Breast epithelium (tissue), 4 donors: ENCODE results near the gene RNF121. TPM values are rescaled to one million over a fixed set of nuclear protein-coding genes. Genes with fewer than 3 reads are reported as not detected.

Experiments used
- DNase-seq, 2 donors: peaks; one replicate each; pipeline ENCODE4 v3.0.0-alpha.2; 2019; ENCODE audit warnings: low spot score in 2 of 2
- H3K27ac ChIP-seq, 2 donors: fragments of 200-600 bp; sonication (generic) in 1 of 2; one replicate each; pipeline ENCODE4 v1.5.1; 2016 to 2019; ENCODE audit warnings: mild to moderate bottlenecking in 1 of 2
- H3K27me3 ChIP-seq, 2 donors: fragments of 200-600 bp; sonication (generic) in 1 of 2; one replicate each; pipeline versions ENCODE4 v1.5.1 to v1.6.0; 2017 to 2019; ENCODE audit warnings: control low read depth in 1 of 2, mild to moderate bottlenecking in 1 of 2
- H3K36me3 ChIP-seq: fragments of 200-600 bp; one replicate; pipeline ENCODE4 v1.5.1; 2019
- H3K4me1 ChIP-seq, 2 donors: fragments of 200-600 bp; sonication (generic); one replicate each; pipeline ENCODE4 v1.5.1; 2016 to 2019; ENCODE audit warnings: control low read depth in 1 of 2
- H3K4me3 ChIP-seq, 3 donors: fragments of 200-600 bp; sonication (generic); 1 replicate in 2 of 3; 2 replicates in 1 of 3; pipeline ENCODE4 v1.5.1; 2016 to 2019; ENCODE audit warnings: mild to moderate bottlenecking in 3 of 3, moderate library complexity in 2 of 3
- H3K9me3 ChIP-seq, 2 donors: fragments of 200-600 bp; sonication (generic) in 1 of 2; one replicate each; pipeline ENCODE4 v1.5.1; 2016 to 2019; ENCODE audit warnings: control low read depth in 1 of 2
- POLR2A ChIP-seq: fragments of 450-650 bp; IDR thresholded peaks from one replicate; pipeline ENCODE4 v1.6.1; 2016; ENCODE audit warnings: antibody characterized with exemption, mild to moderate bottlenecking, moderate library complexity
- POLR2AphosphoS5 ChIP-seq, 3 donors: sonication (generic); formaldehyde crosslinking; IDR thresholded peaks; one replicate each; pipeline ENCODE4 v1.6.1; 2017; ENCODE audit warnings: antibody characterized with exemption in 3 of 3
- intact Hi-C: fragments of 100-400 bp; cut with DNase I; formaldehyde crosslinking; loops from one replicate; pipeline ENCODE4 v1.15.1; 2023; ENCODE audit warnings: low total_unique reads
- total RNA-seq, 3 donors: library from RNA; depleted of rRNA; stranded (reverse); fragments of >200 nt; gene quantifications; one replicate each; pipeline ENCODE4 v1.1.0, GENCODE V29; 2016
- TF ChIP-seq, protein P1 (sequence below), 3 donors: fragments of 450-650 bp; IDR thresholded peaks; one replicate each; pipeline ENCODE4 v1.5.1; 2016 to 2017; ENCODE audit warnings: antibody characterized with exemption in 3 of 3, mild to moderate bottlenecking in 3 of 3, moderate library complexity in 3 of 3

The RNF121 gene
- total RNA-seq, 3 donors from 2014 or later = 21.8 to 39.0 (median 37.3) TPM

DNA sequence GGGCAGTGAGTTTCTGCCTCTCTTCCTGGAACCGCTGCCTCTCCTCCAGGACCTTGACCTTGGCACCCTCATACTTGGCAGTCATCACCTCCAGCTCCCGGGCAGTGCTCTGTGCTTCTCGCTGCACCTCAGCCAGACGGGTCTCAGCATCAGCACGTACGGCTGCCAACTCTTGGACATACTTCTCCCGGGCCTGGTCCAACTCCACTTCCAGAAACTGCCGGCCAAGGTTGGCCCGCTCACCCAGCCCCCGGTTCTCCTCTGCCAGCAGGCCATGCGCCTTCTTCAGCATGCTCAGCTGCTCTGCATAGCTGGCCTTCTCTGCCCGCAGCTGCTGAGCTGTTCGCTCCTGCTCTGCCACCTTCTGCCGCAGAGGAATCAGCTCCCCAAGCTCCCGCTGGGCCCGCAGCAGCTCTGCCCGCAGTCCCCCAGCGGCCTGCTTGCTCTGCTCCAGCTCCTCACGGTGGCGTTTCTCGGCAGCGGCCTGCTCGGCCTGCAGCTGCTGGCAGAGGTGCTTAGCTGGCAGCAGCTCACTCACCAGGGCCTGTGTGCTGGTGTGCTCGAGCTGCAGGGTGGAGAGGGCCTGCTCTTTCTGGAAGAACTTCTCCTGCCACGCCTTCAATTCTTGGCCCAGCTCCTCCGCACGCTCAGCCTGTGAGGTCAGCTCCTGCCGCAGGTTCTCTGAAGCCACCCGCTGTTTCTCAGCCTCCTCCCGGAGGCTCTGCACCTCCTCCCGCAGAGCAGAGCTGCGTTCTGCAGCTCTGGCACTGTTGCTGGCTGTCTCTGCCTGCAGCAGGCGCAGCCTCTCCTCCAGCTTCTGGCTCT, 84.3 kb downstream of the RNF121 start:
- peak overlapping the region in 1 of 3 donors; percentile 25 for H3K4me3 ChIP-seq
- no peaks in the 10 kb centered on the region for H3K27me3 ChIP-seq
- peak overlapping the region; percentile 36 to 70 for H3K27ac ChIP-seq
- peaks cover 40% of the 10 kb centered on the region for H3K36me3 ChIP-seq
- peaks cover 12% of the 10 kb centered on the region in 2 donors for H3K4me1 ChIP-seq
- intact Hi-C loops = loop anchor here (10.0 kb wide), 1 partner anchor 82 kb away; no protein-coding TSS in a partner anchor
- DNase-seq = peak; percentile 60 to 77
- H3K9me3 ChIP-seq = no peaks in the 10 kb centered on the region
- TF ChIP-seq, protein P1, sequence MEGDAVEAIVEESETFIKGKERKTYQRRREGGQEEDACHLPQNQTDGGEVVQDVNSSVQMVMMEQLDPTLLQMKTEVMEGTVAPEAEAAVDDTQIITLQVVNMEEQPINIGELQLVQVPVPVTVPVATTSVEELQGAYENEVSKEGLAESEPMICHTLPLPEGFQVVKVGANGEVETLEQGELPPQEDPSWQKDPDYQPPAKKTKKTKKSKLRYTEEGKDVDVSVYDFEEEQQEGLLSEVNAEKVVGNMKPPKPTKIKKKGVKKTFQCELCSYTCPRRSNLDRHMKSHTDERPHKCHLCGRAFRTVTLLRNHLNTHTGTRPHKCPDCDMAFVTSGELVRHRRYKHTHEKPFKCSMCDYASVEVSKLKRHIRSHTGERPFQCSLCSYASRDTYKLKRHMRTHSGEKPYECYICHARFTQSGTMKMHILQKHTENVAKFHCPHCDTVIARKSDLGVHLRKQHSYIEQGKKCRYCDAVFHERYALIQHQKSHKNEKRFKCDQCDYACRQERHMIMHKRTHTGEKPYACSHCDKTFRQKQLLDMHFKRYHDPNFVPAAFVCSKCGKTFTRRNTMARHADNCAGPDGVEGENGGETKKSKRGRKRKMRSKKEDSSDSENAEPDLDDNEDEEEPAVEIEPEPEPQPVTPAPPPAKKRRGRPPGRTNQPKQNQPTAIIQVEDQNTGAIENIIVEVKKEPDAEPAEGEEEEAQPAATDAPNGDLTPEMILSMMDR (IDR thresholded peaks at IDR 0.05) = peak in 1 of 3 donors; percentile 18
- TF ChIP-seq POLR2AphosphoS5 (IDR thresholded peaks at IDR 0.05) (peak in 2 of 3 donors; percentile 15 to 28), POLR2A (no peak)

DNA sequence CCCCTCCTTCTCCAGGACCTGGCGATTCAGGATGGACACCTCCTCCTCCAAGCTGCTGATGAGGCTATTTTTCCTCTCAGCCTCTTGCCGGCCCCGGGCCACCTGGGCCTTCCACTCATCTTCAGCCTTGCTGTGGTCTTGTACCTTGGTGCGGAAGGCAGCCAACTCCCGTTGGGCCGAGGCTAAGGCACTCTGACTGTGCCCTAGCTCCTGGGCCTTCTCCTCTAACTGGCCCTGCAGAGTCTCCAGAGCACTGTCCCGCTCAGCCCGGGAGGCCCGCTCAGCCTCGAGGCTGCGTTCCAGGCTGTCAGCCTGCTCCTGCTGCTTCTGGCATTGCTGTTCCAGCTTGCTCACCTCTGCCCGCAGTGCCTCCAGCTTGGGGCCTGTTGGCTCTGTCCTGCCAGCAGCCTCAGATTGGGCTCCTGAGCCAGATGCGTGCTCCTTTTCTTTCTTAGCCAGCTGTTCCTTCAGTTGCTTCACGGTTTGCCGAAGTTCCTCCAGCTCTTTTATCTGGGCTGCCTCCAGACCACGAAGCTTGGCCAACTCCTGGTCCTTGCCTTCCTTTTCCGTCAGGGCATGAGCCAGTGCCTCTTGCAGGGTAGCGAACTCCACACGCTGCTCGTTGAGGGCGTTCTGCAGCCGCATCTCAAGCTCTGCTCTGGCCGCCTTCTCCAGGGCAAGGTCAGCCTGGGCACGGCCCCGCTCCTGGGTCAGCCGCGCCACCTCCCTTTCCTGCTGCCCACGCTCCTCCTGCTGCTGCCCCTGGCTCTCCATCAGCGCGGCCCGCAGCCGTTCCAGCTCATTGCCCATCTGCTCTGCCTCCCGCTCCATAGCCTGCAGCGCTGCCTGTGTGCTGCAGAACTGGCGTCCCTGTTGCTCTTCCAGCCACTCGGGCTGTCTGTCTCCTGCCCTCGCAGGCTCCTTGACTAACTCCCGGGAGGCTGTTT, 85.2 kb downstream of the RNF121 start:
- H3K4me3 ChIP-seq = peak overlapping the region in 1 of 3 donors; percentile 25
- H3K36me3 ChIP-seq = peaks cover 35% of the 10 kb centered on the region
- H3K27me3 ChIP-seq = no peaks in the 10 kb centered on the region
- no peaks in the 10 kb centered on the region for H3K9me3 ChIP-seq
- TF ChIP-seq, protein P1 (IDR thresholded peaks at IDR 0.05) = no peak
- no peak for TF ChIP-seq POLR2A
- no peak for TF ChIP-seq POLR2AphosphoS5 (IDR thresholded peaks at IDR 0.05)
- DNase-seq = peak in 1 of 2 donors; percentile 50
- peak overlapping the region; percentile 36 to 70 for H3K27ac ChIP-seq
- peaks cover 12% of the 10 kb centered on the region in 2 donors for H3K4me1 ChIP-seq
- intact Hi-C loops = loop anchor here (10.0 kb wide), 1 partner anchor 81 kb away; no protein-coding TSS in a partner anchor

DNA sequence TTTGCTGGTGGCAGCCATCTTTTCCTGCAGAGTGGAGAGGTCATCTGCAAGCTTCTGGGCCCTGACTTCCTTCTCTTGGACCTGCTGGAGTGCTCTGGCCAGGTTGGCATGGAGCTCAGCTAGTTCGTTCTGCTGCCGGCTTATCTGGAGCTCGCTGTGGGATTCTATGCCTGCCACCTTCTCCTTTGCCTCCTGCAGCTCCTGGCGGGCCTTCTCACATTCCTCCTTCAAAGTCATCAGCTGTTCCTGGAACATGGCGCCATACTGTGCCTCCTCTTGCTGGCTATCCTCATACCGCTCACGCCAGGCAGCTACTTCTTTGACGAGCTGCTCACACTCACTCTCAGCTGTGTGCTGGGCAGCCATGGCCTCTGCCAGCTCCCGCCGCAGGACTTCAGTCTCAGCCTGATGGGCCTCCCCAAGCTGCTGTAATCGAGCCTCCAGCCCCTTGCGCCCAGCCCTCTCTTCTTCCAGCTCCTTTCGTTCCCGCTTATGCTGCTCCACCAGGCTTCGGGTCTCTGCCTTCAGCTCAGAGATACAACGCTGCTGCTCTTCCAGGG, 86.0 kb downstream of the RNF121 start:
- Histone ChIP-seq H3K27ac (peak overlapping the region; percentile 17 to 70), H3K36me3 (peaks cover 32% of the 10 kb centered on the region), H3K9me3 (no peaks in the 10 kb centered on the region), H3K4me1 (peaks cover 12% of the 10 kb centered on the region in 2 donors), H3K27me3 (no peaks in the 10 kb centered on the region), H3K4me3 (no peak overlapping the region)
- intact Hi-C loops = loop anchor here (10.0 kb wide), 1 partner anchor 80 kb away; no protein-coding TSS in a partner anchor
- TF ChIP-seq, protein P1 (IDR thresholded peaks at IDR 0.05) = no peak
- TF ChIP-seq POLR2AphosphoS5 (IDR thresholded peaks at IDR 0.05) = no peak
- no peak for TF ChIP-seq POLR2A
- DNase-seq = peak in 1 of 2 donors; percentile 33

DNA sequence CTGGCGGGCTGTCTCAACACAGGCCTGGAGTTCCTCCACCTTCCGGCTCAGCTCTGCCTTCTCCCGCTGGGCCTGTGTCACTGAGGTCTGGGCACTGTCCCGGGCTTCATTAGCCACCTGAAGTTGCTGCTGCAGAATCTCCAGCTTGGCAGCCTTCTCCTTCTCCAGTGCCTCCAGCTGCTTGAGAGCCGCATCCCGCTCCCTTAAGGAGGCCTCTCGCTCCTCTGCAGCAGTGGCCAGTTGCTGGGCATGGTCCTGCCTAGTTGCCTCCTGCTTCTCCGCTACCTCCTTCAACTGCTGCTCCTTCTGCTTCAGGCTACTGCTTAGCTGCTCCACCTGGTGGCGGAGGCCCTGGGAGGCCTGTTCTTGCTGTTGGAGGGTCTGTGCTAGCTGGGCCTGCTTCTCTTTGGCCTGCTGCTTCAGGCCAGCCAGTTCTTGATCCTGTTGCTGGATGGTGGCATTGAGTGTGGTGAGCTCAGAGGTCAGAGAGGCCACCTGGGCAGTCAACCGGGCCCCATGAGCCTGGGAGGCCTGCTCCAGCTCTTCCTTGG, 86.7 kb downstream of the RNF121 start:
- TF ChIP-seq POLR2AphosphoS5 (IDR thresholded peaks at IDR 0.05) = no peak
- TF ChIP-seq, protein P1 (IDR thresholded peaks at IDR 0.05) = no peak
- Histone ChIP-seq H3K36me3 (peaks cover 32% of the 10 kb centered on the region), H3K27me3 (no peaks in the 10 kb centered on the region), H3K27ac (peak overlapping the region in 1 of 2 donors; percentile 70), H3K4me3 (no peak overlapping the region), H3K4me1 (peaks cover 12% of the 10 kb centered on the region in 2 donors), H3K9me3 (no peaks in the 10 kb centered on the region)
- intact Hi-C loops = loop anchor here (10.0 kb wide), 1 partner anchor 79 kb away; no protein-coding TSS in a partner anchor
- DNase-seq = peak in 1 of 2 donors; percentile 35
